ENCODE measurements around the gene NFKB1.

The NFKB1 gene

GRCh38 chr4:102494603-102495002 is 6.6 kb upstream of the NFKB1 start:
- DNase-seq (ENCODE audit: low read depth) = no peak

- no peak for DNase-seq (ENCODE audit: low read depth)
Observed at GRCh38 chr4:102497986-102498385, 3.2 kb upstream of the NFKB1 start.

- DNase-seq (ENCODE audit: low read depth) = no peak
Observed at GRCh38 chr4:102500352-102500695, 835 bp upstream of the NFKB1 start.

- DNase-seq (ENCODE audit: low read depth) = no peak
Observed at GRCh38 chr4:102501447-102501696, 213 bp downstream of the NFKB1 start.

GRCh38 chr4:102502543-102502818 is 1.3 kb downstream of the NFKB1 start:
- no peak for DNase-seq (ENCODE audit: low read depth)

GRCh38 chr4:102503301-102503746 is 2.2 kb downstream of the NFKB1 start:
- DNase-seq (ENCODE audit: low read depth) = no peak

GRCh38 chr4:102503831-102504786 is 3.0 kb downstream of the NFKB1 start:
- DNase-seq (ENCODE audit: low read depth) = no peak

- DNase-seq (ENCODE audit: low read depth) = no peak
Observed at GRCh38 chr4:102504941-102505340, 3.8 kb downstream of the NFKB1 start.

GRCh38 chr4:102505708-102506107 is 4.5 kb downstream of the NFKB1 start:
- no peak for DNase-seq (ENCODE audit: low read depth)

- no peak for DNase-seq (ENCODE audit: low read depth)
Observed at GRCh38 chr4:102506523-102506922, 5.4 kb downstream of the NFKB1 start.

- DNase-seq (ENCODE audit: low read depth) = no peak
Observed at GRCh38 chr4:102511830-102512605, 10.9 kb downstream of the NFKB1 start.

GRCh38 chr4:102514298-102514964 is 13.3 kb downstream of the NFKB1 start:
- DNase-seq (ENCODE audit: low read depth) = no peak

GRCh38 chr4:102517753-102518152 is 16.6 kb downstream of the NFKB1 start:
- DNase-seq (ENCODE audit: low read depth) = no peak

- no peak for DNase-seq (ENCODE audit: low read depth)
Observed at GRCh38 chr4:102518703-102519131, 17.6 kb downstream of the NFKB1 start.

- DNase-seq (ENCODE audit: low read depth) = no peak
Observed at GRCh38 chr4:102519925-102520324, 18.8 kb downstream of the NFKB1 start.

- no peak for DNase-seq (ENCODE audit: low read depth)
Observed at GRCh38 chr4:102521570-102521969, 20.4 kb downstream of the NFKB1 start.

- DNase-seq (ENCODE audit: low read depth) = no peak
Observed at GRCh38 chr4:102522031-102522440, 20.9 kb downstream of the NFKB1 start.

- DNase-seq (ENCODE audit: low read depth) = no peak
Observed at GRCh38 chr4:102524691-102525090, 23.5 kb downstream of the NFKB1 start.

GRCh38 chr4:102525097-102525496 is 23.9 kb downstream of the NFKB1 start:
- no peak for DNase-seq (ENCODE audit: low read depth)

GRCh38 chr4:102525504-102525903 is 24.3 kb downstream of the NFKB1 start:
- DNase-seq (ENCODE audit: low read depth) = no peak

GRCh38 chr4:102526532-102526931 is 25.4 kb downstream of the NFKB1 start:
- no peak for DNase-seq (ENCODE audit: low read depth)

- no peak for DNase-seq (ENCODE audit: low read depth)
Observed at GRCh38 chr4:102527695-102528283, 26.6 kb downstream of the NFKB1 start.

GRCh38 chr4:102529977-102530376 is 28.8 kb downstream of the NFKB1 start:
- DNase-seq (ENCODE audit: low read depth) = no peak
